ENCODE results near the gene PPARGC1A.

PPARGC1A gene

DNA sequence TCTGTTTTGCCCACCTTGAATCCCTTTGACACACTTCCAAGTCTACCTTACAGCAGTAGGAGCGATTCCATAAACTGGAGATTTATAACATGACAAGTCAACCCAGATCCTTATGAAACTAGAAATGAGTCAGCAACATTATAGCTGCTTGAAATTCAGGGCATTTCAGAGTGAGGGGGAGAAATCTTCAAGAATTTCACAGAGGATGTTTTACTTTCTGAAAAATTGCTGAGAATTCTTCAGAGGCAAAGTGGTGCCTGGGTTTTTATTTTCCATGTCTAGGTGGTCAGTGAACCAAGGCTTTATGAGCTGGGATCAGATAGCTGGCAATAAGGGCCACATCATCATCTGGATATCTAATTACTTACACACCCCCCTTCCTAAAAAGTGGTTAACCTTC is 119.8 kb downstream of the PPARGC1A start:
- peaks cover 1% of the 10 kb centered on the region for H3K9me3 Mint-ChIP-seq
- H3K27me3 Mint-ChIP-seq, result peaks cover 1% of the 10 kb centered on the region
- no peak for ATAC-seq (ENCODE audit: low read depth)
- DNase-seq (ENCODE audit: low spot score in 2 of 2), result no peak
- H3K4me3 Mint-ChIP-seq, result no peak overlapping the region
- no peak overlapping the region for H3K27ac Mint-ChIP-seq
- H3K36me3 Mint-ChIP-seq, result no peaks in the 10 kb centered on the region
- no peaks in the 10 kb centered on the region for H3K4me1 Mint-ChIP-seq

- no peak for DNase-seq (ENCODE audit: low spot score in 2 of 2)
- Mint-ChIP-seq H3K4me3 (no peak overlapping the region), H3K9me3 (peaks cover 3% of the 10 kb centered on the region), H3K27ac (no peak overlapping the region), H3K4me1 (no peaks in the 10 kb centered on the region), H3K36me3 (no peaks in the 10 kb centered on the region), H3K27me3 (peaks cover 1% of the 10 kb centered on the region)
- no peak for ATAC-seq (ENCODE audit: low read depth)
Observed at GRCh38 chr4:23769406-23769805, 120.4 kb downstream of the PPARGC1A start.

GRCh38 chr4:23768541-23768940 is 121.3 kb downstream of the PPARGC1A start:
- H3K27me3 Mint-ChIP-seq, result peaks cover 1% of the 10 kb centered on the region
- no peaks in the 10 kb centered on the region for H3K36me3 Mint-ChIP-seq
- H3K27ac Mint-ChIP-seq, result no peak overlapping the region
- ATAC-seq (ENCODE audit: low read depth), result no peak
- peaks cover 3% of the 10 kb centered on the region for H3K9me3 Mint-ChIP-seq
- DNase-seq (ENCODE audit: low spot score in 2 of 2), result no peak
- no peak overlapping the region for H3K4me3 Mint-ChIP-seq
- no peaks in the 10 kb centered on the region for H3K4me1 Mint-ChIP-seq

DNA sequence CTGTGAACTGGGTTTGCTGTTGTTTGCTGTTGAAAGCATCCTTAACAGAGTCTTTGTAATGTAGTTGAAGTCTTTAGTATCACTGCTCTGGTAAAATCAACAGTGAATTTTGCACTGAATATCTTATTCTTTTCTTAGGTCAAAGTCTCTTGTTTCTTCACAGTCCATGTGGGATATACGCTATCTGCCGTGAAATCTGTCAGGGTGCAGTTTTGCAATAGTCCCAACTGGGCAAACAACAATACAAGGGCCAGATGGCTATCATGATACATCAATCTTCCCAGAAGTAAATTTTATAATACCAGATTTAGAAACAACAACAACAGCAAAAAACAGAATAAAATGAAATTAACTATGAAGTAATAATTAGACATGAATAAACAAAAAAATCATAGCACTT is 123.5 kb downstream of the PPARGC1A start:
- Mint-ChIP-seq H3K27ac (no peak overlapping the region), H3K27me3 (no peaks in the 10 kb centered on the region), H3K36me3 (no peaks in the 10 kb centered on the region), H3K9me3 (peaks cover 1% of the 10 kb centered on the region), H3K4me3 (no peak overlapping the region), H3K4me1 (no peaks in the 10 kb centered on the region)
- ATAC-seq (ENCODE audit: low read depth) (no peak), DNase-seq (ENCODE audit: low spot score in 2 of 2) (no peak)

DNA sequence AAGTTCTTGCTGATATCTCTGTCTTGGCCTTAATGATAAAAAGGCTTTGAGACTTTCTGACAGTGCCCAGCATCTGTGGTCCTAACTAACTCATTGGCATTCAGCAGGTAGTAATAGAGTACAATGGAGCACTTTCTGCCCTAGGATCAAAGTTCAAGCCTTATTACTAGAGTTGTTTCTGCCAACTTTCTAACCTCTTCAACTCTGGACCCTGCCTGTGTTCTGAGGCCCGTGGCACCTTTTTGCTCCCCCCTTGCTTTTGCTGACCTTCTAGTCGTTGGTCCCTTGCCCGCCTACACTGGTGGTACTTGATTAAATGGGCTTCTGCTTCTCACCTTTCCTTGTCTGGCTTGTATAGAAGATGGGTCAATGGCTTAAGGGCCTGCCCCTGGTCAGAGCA is 126.3 kb downstream of the PPARGC1A start:
- Mint-ChIP-seq H3K27me3 (no peaks in the 10 kb centered on the region), H3K9me3 (peaks cover 1% of the 10 kb centered on the region), H3K4me1 (no peaks in the 10 kb centered on the region), H3K4me3 (no peak overlapping the region), H3K36me3 (no peaks in the 10 kb centered on the region), H3K27ac (no peak overlapping the region)
- no peak for DNase-seq (ENCODE audit: low spot score in 2 of 2)
- no peak for ATAC-seq (ENCODE audit: low read depth)

DNA sequence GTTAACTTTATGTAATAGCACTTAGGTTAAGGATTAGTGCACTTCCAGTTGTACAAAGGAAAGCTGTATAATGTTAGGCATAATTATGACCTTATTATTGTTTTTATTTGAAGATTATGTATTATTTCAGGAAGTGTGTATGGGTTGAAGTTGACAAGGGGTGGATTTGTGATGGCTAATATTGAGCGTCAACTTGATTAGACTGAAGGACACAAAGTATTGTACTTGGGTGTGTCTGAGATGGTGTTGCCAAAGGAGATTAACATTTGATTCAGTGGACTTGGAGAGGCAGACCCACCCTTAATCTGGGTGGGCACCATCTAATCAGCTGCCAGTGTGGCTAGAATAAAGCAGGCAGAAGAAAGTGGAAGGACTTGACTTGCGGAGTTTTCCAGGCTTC is 127.3 kb downstream of the PPARGC1A start:
- Mint-ChIP-seq H3K27ac (no peak overlapping the region), H3K9me3 (peaks cover 3% of the 10 kb centered on the region), H3K36me3 (no peaks in the 10 kb centered on the region), H3K4me3 (no peak overlapping the region), H3K4me1 (no peaks in the 10 kb centered on the region), H3K27me3 (no peaks in the 10 kb centered on the region)
- no peak for ATAC-seq (ENCODE audit: low read depth)
- DNase-seq (ENCODE audit: low spot score in 2 of 2), result no peak

GRCh38 chr4:23759066-23759465 is 130.8 kb downstream of the PPARGC1A start:
- Mint-ChIP-seq H3K27me3 (no peaks in the 10 kb centered on the region), H3K4me3 (no peak overlapping the region), H3K4me1 (no peaks in the 10 kb centered on the region), H3K9me3 (peaks cover 9% of the 10 kb centered on the region), H3K27ac (no peak overlapping the region), H3K36me3 (no peaks in the 10 kb centered on the region)
- ATAC-seq (ENCODE audit: low read depth) (no peak), DNase-seq (ENCODE audit: low spot score in 2 of 2) (no peak)

GRCh38 chr4:23754688-23755087 is 135.2 kb downstream of the PPARGC1A start:
- H3K27ac Mint-ChIP-seq, result no peak overlapping the region
- DNase-seq (ENCODE audit: low spot score in 2 of 2), result no peak
- H3K36me3 Mint-ChIP-seq, result no peaks in the 10 kb centered on the region
- H3K4me3 Mint-ChIP-seq, result no peak overlapping the region
- ATAC-seq (ENCODE audit: low read depth), result no peak
- H3K4me1 Mint-ChIP-seq, result no peaks in the 10 kb centered on the region
- H3K9me3 Mint-ChIP-seq, result peaks cover 11% of the 10 kb centered on the region
- no peaks in the 10 kb centered on the region for H3K27me3 Mint-ChIP-seq

- Mint-ChIP-seq H3K36me3 (no peaks in the 10 kb centered on the region), H3K4me1 (no peaks in the 10 kb centered on the region), H3K27ac (no peak overlapping the region), H3K9me3 (peaks cover 6% of the 10 kb centered on the region), H3K4me3 (no peak overlapping the region), H3K27me3 (no peaks in the 10 kb centered on the region)
- ATAC-seq (ENCODE audit: low read depth), result no peak
- no peak for DNase-seq (ENCODE audit: low spot score in 2 of 2)
Observed at GRCh38 chr4:23750125-23750524, 139.7 kb downstream of the PPARGC1A start.

- ATAC-seq (ENCODE audit: low read depth), result no peak
- H3K27me3 Mint-ChIP-seq, result no peaks in the 10 kb centered on the region
Observed at GRCh38 chr4:23747281-23747735, 142.5 kb downstream of the PPARGC1A start.

DNA sequence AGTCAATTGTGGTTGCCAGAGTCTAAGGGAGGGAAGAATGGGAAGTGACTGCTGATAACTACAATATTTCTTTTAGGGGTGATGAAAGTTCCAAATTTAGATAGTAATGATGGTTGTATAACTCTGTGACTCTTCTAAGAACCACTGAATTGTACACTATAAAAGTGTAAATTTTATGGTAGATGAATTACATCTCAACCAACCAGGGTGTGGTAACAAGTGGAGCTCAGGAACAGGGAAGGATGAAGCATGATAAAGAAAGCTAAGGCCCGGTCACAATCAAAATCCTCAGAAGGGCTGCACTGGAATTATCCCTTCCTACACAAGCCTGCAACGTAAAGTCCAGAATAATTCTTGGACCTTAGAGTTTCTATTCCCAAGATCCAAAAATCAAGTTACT is 143.2 kb downstream of the PPARGC1A start:
- peaks cover 2% of the 10 kb centered on the region for H3K9me3 Mint-ChIP-seq
- no peak overlapping the region for H3K27ac Mint-ChIP-seq
- no peaks in the 10 kb centered on the region for H3K4me1 Mint-ChIP-seq
- H3K27me3 Mint-ChIP-seq, result no peaks in the 10 kb centered on the region
- DNase-seq (ENCODE audit: low spot score in 2 of 2) (no peak), ATAC-seq (ENCODE audit: low read depth) (no peak)
- no peaks in the 10 kb centered on the region for H3K36me3 Mint-ChIP-seq
- H3K4me3 Mint-ChIP-seq, result no peak overlapping the region

More at GRCh38 chr4:23747281-23747735, 142.5 kb downstream of the PPARGC1A start:
- Mint-ChIP-seq H3K4me1 (no peaks in the 10 kb centered on the region), H3K9me3 (peaks cover 2% of the 10 kb centered on the region), H3K36me3 (no peaks in the 10 kb centered on the region), H3K27ac (no peak overlapping the region), H3K4me3 (no peak overlapping the region)
- DNase-seq (ENCODE audit: low spot score in 2 of 2), result no peak

GRCh38 chr4:23746027-23746426 is 143.8 kb downstream of the PPARGC1A start:
- Mint-ChIP-seq H3K4me1 (no peaks in the 10 kb centered on the region), H3K36me3 (no peaks in the 10 kb centered on the region), H3K9me3 (peaks cover 2% of the 10 kb centered on the region), H3K4me3 (no peak overlapping the region), H3K27ac (no peak overlapping the region), H3K27me3 (no peaks in the 10 kb centered on the region)
- ATAC-seq (ENCODE audit: low read depth), result no peak
- DNase-seq (ENCODE audit: low spot score in 2 of 2), result no peak

GRCh38 chr4:23745377-23745776 is 144.5 kb downstream of the PPARGC1A start:
- no peak for DNase-seq (ENCODE audit: low spot score in 2 of 2)
- Mint-ChIP-seq H3K27me3 (no peaks in the 10 kb centered on the region), H3K27ac (no peak overlapping the region)

More at GRCh38 chr4:23745377-23745776, 144.5 kb downstream of the PPARGC1A start:
- peaks cover 2% of the 10 kb centered on the region for H3K9me3 Mint-ChIP-seq
- H3K36me3 Mint-ChIP-seq, result no peaks in the 10 kb centered on the region
- no peak overlapping the region for H3K4me3 Mint-ChIP-seq
- H3K4me1 Mint-ChIP-seq, result no peaks in the 10 kb centered on the region
- no peak for ATAC-seq (ENCODE audit: low read depth)
